Activated CD4-positive, alpha-beta T cell treated with anti-CD3 and anti-CD28 coated beads for 48 hours (primary cell): ENCODE data around the gene MAP3K8.

Source experiments
- DNase-seq: peaks from one replicate; pipeline ENCODE4 v3.0.0-alpha.2; 2020

Gene MAP3K8

DNA sequence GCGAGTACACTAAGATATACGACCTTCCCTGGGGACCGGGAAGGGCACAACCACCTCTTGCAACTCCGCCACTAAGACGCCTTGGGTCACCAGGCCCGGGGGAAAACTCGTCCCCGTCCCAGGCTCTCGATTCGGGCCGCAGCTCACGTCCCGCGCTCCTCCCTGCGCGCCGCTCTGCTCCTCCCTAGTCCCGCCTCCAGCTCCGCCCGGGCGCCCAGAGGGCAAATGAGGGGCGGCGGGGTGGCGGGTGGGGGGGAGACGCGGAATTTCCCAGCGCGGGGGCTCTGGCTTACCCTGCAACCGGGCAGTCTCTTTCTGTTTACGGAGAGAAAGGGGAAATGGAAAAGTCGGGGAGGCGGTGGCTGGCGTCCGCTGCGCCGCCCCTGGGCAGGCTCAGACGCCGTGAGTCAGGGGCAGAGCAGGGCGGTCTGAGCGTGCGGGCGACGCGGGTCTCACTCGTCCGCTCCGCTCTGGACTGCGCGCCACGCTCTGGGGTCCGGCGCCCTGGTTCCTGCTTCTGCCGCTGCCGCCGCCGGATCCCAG lies at the start of gene MAP3K8:
Gene MAP3K8, plus strand, starts transcription at position 455 of the 543 bp plus-strand sequence. CDS start 4,755 bp downstream, outside the sequence.
- DNase-seq, result peak; percentile 85

DNA sequence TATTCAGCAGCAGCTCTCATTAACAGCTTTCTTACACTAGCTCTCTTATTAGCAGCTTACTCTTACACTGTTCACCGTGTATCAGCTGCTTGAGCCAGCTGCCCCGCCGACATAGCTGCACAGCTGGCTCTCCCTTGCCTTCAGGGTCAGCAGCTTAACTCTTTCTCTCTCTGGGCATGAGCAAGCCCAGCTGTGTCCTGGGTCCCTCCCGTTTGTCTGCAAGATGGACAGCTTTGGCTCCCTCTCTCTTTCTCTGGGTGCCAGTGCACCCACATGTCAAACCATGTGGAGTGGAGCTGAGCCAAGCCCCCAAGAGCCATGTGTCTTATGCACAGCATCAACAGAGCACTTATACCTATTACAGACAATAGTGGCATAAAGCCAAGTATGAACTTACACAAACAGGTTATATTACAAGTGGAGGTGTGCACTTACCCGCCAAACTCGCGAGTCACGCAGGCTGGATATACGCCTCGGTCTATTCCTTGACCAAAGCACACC lies 49.2 kb upstream of the MAP3K8 start:
- DNase-seq, result peak; percentile 37

DNA sequence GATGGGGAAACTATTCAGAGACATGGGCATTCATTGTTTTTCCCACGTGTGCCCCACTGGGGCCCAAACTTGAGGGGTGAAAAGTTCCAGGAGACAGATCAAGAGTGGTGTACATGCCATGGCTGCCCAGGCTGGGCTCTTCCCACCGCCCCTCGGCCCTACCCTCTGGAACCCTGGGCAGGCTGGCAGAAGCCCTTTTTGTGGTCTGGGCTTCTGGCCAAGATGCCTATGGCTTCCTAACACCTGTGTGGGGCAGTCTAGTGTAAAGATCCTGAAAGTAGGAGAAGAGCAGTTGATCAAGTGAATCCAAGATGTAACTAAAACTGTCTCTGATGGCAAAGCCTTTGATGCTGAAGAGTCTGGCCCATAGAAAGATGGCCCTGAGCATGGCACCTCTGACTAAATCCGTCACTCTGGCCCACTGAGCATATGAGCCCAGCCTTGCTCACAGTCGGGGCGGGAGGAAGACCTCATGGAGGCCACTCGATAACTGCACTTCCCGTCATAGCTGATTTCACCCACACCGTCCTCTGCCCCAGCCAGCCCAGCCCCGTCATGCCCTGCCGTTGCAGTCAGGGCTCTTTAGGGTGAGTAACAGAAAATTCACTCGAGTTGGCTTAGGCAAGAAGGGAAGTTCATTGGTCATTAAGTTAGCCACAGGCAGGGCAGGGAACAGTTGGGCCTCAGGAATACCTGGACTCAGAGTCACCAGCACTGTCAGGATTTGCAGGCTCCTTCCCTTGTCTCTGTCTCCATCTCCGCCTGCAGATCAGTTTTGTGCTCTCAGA lies 47.0 kb upstream of the MAP3K8 start:
- no peak for DNase-seq

DNA sequence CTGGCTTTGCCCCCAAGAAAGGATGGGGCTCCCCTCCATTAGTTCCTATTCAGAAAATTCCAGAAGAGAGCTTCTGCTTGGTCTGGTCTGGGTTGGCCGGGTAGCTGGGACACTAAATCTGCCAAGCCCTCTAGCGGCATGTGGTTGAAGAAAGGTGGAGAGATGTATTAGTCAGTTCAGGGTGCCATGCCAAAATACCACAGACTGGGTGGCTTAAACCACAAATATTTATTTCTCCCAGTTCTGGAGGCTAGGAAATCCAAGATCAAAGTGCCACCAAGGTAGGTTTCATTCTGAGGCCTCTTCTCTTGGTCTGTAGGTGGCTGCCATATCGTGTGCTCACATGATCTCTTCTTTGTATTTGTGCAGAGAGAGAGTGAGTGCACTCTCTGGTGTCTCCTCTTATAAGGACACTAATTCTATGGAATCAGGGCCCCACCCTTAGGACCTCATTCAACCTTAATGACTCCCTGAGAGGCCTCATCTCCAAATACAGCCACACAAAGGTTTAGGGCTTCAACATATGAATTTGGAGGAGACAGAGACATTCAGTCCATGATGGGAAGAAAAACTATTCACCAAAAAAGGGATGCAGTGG lies 46.2 kb upstream of the MAP3K8 start:
- no peak for DNase-seq

DNA sequence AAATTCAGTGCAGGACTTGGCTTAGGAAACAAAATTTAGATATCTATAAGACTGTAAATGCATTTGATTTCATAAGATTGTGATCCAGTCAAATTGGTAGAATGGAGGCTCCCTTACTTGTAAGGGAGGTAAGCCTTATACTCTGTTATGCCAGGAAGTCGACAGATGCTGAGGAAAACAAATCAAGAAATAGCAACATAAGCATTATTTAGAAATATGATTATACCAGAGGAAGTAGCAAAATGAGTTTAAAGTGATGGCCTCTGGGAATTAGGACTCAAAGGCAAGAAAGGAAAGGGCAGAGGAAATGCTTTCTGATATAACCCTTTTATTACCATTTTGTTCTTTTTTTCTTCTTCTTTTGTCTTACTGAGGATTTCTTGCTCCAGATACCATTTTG lies 44.4 kb upstream of the MAP3K8 start:
- no peak for DNase-seq

DNA sequence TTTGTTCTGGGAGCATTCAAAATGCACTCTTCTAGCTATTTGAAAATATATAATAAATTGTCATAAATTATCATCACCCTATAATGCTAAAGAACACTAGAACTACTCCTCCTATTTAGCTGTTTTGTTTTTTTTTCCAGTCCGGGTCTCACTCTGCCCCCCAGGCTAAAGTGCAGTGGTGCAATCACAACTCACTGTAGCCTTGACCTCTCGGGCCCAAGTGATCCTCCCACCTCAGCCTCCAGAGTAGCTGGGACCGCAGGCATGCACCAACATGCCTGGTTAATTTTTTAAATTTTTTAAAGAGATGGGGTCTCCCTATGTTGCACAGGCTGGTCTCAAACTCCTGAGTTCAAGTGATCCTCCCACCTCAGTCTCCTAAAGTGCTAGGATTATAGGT lies 43.8 kb upstream of the MAP3K8 start:
- no peak for DNase-seq

DNA sequence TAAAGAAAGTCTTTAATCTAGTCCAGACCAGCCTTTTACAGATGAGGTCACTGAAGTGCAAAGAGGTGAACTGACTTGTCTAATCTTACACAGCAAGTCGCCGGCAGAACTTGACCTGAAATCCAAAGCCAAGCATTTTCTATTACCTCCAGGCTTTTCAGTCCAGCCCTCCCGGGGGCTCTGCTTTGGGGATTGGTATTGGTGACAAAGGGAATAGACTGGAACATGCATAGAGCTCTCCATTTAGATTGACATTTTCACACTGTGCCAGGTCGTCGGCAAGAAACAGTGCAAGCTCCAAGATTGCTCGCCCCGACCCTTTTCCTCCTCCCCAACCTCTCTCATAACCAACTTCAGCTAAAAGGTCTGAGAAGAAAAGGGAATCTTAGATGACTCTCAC lies 42.7 kb upstream of the MAP3K8 start:
- no peak for DNase-seq

DNA sequence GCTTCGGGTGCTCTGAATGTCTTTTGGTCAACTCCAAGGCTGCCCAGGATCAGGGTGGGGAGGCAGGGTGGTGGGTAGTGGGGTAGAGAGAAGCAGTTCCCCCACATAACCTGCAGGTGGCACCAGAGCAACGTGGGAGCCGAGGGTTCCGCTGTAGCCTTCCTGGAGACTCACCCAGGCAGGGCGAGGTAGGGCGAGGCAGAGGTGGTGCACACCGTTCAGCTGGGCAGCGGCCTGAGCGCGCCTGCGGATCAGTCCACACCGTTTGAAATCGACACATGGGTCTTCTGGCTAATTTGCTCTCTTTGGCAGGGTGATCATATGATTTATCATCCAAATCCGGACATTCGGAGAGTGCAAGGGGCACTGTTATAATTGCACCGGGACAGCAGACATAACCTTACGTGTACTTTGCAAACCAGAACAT lies 41.4 kb upstream of the MAP3K8 start:
- peak; percentile 84 for DNase-seq

DNA sequence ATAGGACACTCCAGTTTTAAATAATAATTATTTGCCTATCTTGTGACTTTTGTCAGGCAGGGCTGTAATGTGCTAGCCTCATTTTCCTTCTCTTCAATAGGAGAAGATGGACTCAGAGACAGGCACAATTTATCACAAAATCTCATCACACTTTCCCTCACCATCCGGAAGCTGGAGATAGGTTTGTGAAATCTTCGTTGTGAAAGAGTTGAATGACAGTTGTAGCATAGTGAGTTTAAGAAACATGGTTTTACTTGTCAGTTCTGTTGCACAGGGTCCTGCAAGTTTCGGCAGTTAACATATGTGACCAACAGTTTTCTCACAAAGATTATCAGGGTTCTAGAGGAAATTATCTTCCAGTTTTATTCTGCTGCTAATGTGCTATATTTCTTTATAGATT lies 37.7 kb upstream of the MAP3K8 start:
- no peak for DNase-seq

DNA sequence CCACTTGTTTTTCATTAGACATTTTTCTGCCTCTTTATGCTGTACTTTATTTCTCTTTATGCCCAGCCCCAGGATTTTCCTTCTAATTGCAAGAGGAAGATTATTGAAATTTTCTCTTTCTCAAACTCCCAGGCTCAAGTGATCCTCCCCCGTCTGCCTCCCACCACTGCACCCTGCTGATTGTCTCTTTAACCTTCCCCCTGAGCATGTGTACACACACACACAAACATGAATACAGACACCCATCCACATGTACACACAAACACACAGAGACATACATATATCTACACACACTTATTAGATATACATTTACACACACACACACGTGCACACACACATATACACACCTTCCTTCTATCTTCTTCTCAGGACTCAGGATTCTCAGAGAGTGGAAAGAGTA lies 37.3 kb upstream of the MAP3K8 start:
- DNase-seq, result no peak

DNA sequence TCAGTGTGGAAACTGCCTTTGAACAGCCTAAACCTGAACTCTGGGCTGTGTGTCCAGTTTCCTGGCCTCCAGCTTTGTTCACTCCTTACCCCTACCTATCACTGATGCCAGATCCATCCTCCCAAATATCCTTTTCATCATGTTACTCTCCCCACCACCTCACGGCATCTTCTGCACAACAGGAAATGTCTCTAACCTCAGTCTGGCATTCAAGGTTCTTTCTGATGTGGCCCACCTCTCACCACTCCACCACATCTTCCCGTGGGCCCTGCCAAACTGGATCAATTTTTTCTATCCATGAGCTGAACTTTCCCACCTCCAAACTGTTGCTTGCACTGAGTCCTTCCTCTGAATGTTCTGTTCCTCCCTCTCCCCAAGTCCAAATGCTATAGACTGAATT lies 35.8 kb upstream of the MAP3K8 start:
- no peak for DNase-seq

DNA sequence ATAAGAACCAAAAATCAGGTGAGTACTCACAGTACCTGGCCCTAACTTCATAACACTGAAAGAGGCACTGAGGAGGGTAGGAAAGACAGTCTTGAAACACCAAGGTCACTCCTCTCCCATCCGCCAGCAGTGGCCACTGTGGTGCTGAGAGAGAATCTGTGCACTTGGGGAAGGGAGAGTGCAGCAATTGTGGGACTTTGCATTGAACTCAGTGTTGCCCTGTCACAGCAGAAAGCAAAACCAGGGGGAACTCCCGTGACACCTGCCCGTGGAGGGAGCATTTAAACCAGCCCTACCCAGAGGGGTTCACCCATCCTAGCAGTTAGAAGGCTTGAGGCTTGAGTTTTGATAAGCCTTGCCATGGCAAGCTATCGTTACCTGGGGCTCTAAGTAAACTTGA lies 35.2 kb upstream of the MAP3K8 start:
- no peak for DNase-seq

DNA sequence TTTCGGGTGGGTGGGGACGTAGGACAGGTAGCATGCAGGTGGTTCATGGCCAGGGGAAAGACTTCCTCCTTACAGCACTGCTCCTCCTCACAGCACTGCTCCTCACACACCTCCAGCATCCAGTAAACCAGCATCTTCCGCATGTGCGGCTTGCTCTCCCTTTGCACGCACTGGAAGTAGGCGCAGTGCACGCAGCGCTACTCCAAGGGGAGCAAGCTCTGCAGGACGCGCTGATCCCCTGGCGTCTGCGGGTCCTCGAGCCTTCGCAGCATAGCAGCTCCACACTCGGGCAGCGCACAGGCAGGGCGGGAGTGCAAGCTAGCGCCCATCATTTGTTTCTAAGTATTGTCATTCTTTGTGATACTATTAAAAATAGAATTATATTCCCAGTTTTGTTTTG lies 30.5 kb upstream of the MAP3K8 start:
- DNase-seq, result no peak

DNA sequence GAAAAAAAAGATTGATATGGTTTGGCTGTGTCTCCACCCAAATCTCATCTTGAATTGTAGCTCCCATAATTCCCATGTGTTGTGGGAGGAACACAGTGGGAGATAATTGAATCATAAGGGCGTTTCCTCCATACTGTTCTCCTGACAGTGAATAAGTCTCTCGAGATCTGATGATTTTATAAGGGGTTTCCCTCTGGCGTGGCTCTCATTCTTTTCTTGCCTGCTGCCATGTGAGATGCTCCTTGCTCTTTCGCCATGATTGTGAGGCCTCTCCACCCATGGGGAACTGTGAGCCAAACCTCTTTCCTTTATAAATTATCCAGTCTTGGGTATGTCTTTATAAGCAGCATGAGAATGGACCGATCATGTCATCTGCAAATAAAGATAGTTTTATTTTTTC lies 29.4 kb upstream of the MAP3K8 start:
- no peak for DNase-seq

DNA sequence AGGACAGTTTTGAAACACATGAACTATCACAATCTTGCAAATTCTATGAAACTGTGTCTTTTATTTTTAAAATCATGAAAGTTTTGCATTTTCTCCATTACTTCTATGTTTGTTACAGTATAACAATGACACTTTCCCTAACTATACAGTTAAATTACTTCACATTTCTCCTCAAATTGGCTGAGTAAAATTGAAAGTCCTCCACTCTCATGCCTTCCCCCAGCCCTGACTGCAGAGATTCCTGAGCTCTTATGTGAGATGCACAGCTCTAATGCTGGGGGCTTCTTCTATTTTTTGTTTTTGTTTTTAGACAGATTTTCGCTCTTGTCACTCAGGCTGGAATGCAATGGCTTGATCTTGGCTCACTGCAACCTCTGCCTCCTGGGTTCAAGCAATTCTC lies 22.7 kb upstream of the MAP3K8 start:
- DNase-seq, result no peak

DNA sequence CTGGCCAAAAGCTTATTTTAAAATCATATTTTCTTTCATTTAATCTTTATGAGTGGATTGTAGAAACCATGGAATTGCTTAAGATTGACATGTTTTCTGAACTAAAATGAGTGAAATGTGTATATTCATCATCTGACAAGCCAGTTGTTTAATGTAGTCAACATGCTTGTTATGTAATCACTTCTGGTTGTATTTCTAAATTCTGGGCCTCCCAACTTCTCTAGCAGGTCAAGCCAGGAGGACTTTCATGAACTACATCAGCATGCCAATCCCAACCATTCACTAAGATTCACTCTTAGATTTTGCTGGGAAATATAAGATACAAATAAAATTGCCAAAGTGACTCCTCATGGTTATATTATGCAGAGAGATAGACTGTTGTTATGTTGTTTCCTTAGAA lies 21.1 kb upstream of the MAP3K8 start:
- DNase-seq, result no peak

DNA sequence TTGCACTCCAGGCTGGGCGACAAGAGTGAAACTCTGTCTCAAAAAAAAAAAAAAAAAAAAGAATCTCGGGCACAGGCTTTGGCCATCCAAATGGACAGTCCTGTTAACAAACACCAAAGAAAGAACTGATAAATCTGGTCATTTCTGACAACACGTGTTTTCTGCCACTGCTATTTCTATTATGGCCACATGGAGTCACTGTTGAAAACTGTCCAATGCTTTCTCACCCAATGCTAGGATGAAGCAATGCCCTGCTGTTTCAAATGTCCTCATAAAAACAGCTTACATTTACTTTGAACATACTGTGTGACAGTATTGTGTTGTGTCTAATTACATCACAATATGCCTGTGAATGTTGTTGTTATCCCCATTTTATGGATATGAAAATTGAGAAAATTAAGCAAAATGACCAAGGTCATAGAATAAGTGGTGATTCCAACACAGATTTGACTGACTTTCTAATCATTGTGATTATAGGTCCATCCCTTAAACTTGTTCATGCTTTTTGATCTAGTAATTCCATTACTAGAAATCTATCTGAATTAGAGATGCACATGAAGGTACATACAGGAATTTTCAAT lies 19.9 kb upstream of the MAP3K8 start:
- no peak for DNase-seq

DNA sequence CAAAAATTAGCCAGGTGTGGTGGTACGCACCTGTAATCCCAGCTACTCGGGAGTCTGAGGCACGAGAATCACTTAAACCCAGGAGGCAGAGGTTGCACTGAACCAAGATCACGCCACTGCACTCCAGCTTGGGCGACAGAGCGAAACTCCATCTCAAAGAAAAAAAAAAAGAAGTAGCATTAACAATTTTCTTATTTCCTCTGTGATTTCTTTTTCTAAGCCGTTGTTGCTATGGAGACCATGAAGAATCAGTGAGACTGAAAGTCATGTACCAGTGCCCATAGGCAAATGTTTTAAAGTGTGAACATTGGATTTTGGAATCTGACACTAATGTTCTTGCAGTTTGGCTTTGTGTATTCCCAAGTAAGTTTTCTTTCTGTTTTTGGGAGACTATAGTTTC lies 18.4 kb upstream of the MAP3K8 start:
- no peak for DNase-seq

DNA sequence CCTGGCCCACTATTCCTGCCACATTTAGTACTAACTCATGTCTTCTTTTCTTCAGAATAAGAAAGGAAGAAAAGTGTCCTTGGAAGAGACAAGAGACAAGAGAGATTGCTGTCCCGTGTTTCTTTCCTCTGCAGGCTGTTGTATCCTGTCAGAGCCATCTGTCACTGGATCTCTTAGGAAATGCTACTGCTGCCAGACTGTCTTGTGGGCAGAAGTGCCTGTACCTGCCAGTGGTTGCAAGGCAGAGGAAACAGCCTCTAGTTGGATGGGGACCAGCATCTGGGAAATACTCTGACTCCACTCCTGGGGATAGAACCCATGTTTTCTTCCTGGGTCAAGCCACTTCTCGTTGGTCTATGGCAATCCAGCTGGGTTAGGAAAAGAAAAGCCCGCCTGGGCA lies 16.7 kb upstream of the MAP3K8 start:
- no peak for DNase-seq

DNA sequence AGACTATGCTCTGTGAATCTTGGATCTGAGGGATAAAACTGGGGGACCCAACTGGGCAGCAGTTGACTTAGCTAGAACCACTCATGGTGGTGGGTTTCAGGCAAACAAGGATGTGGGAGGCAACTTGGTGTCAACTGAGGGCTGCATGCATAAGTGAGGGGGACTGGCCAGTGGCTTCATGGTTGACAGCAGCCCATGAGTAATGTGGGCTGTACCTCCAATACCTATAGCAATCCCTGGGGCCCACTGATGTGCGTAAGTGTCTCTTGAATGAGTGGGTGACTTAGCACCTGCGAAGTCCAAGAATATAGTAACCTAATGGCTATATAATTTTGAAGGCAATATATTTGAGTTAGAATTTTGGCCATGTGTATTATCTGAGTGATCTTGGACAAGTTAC lies 13.7 kb upstream of the MAP3K8 start:
- no peak for DNase-seq

DNA sequence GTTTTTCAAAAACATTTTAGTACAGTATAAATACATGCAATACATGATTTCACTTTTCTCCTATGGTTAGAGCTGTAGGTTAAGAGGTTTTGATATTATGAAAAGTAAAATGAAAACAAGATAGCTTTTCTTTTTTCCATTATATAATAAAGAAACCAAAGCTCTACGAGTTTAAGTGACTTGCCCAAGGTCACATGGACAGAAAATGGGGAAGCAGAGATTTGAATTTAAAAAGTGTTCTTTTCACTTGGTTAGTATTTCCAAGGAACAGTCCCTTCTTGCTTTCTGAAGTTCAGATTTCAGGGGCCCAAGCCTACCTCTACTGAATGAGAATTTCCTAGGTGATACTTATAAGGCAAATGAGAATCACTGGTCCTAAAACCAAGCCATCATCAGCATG lies 13.2 kb upstream of the MAP3K8 start:
- no peak for DNase-seq

DNA sequence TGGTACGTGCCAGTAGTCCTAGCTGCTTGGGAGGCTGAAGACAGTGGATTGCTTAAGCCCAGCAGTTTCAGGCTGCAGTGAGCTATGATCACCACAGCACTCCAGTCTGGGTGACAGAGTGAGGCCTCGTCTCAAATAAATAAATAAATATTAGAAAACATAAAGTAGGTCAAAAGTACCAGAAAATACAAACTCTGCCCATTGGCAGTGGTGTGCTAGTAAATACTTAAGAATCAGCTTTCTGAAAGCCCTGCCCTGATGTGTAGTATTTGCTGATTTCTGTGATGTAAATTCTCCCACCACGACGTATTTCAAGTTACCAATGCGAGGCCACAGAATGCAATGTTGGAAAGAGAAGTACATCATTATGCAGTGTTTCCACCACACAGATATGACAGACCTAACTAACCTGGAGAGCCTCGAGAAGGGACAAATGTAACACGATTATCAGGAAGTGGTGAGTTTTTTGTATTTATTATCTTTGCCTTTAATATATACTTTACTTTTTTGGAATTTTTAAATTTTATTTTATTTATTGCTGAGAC lies 11.8 kb upstream of the MAP3K8 start:
- DNase-seq, result no peak

DNA sequence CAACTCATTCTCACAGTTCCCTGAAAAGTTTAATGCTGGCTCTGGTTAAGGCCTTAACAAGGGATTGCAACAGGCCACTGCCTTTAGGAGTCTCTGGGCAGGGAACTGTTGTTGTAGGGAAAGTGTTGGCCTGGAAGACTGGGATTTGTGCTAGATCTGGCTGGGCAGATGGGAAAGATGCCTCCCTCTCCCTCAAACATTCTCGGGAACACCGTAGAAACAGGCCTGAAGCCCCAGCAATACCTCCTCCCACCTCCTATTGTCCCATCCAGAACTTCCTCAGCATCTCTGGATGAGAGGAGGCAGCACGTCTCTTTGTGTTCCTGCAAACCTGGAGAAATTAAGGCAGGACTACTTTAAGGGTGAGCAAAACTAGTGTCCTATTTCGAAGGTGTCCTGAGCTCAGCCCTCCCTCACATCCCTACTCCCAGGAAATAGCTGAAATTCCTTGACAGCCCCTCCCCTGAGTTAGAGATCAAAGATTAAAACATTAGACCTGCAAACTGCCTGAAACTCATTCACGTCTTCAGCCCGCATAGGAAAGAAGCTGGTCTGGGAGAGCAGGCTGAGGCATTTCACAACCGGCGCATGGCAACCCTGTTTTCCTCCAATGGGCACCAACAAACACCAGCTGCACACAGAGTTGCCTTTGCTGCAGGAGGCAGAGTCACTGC lies 10.9 kb upstream of the MAP3K8 start:
- no peak for DNase-seq
